ENCODE measurements around the gene FAM227A. TPM values are rescaled to one million over a fixed set of nuclear protein-coding genes. Genes with fewer than 3 reads are reported as not detected.

The FAM227A gene
- 0.11 and 0.60 TPM in 2 replicates for total RNA-seq

DNA sequence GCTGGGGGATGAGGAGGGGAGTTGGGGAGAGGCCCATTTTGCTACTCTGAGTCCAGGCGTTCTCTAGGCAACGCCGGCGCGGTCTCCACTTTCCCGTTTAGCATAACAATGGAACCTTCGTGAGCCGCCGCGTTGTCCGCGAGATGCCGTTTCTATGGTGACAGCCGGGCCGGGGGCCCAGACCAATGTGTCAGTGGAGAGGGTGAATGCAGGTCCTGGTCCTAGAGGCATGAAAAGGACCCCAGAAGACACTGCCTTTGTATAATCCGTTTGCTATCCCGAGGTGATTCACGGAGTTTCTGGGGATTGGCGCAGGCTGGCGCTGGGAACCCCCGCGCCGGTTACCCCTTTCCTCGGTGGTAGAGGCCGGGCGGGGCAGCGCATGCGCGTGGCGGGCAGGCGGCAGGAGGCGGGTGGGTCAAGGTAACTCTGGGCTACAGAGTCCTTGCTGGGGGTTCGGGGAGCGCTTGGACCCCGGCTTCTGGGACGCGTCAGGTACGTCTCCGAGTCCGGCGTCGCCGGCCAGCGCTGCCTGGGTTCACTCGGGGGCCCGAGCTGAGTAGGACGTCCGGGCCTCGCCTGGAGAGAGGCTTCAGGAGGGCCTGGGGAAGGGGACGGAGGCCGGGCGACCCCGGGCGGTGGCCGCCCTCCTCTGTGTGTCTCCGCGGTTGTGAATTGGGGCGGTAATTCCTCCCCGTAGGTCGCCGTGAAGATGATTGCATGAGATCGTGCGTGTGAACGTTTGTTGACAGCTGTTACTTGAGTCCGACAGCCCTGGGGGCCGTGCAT lies at the start of gene FAM227A, which contains the start of gene CBY1:
Gene FAM227A, minus strand, starts transcription at position 137 of the 789 bp plus-strand sequence. CDS start 6,224 bp downstream, outside the sequence.
Gene CBY1, plus strand, starts transcription at position 383 of the 789 bp plus-strand sequence. CDS start 11,417 bp downstream, outside the sequence.

DNA sequence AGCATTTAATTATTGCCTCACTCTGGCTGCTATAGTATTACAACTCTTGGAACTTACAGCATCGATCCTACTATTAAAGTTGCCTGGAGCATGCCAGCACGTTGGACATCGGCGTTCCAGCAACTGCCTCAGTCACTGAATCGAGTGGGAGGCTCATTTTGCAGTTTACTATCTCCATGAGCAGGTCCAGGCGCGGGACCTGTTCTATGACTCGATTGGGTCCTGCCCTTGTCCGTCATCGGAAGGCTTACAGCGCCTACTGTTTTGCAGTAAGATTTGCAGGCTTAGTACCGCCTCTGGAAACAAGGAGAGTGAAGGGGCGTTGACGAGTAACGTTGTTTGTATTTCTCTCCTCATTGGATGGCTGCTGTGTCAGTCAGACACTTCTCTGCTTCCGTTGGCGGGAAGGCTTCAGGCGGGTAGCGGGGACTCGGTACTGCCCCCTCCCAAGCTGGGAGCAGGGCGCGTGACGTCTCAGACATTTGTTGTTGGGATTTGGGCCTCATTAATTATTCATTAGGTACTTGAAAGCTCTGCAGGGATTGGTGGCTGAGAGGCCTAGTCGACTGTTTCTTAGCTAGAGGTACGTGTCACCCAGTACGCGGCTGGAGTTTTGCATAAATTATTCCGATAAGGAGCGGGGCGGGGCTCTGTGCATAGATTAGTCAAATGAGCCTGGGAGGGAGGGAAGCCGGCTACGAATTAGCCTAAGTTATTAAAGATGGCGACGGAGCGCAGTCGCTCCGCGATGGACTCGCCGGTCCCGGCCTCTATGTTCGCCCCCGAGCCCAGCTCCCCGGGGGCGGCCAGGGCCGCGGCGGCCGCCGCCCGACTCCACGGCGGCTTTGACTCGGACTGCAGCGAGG lies 49.3 kb upstream of the FAM227A start, which contains the start of gene GTPBP1:
Gene GTPBP1, plus strand, starts transcription at position 710 of the 866 bp plus-strand sequence. Its CDS starts 12 bp downstream, at position 722.

DNA sequence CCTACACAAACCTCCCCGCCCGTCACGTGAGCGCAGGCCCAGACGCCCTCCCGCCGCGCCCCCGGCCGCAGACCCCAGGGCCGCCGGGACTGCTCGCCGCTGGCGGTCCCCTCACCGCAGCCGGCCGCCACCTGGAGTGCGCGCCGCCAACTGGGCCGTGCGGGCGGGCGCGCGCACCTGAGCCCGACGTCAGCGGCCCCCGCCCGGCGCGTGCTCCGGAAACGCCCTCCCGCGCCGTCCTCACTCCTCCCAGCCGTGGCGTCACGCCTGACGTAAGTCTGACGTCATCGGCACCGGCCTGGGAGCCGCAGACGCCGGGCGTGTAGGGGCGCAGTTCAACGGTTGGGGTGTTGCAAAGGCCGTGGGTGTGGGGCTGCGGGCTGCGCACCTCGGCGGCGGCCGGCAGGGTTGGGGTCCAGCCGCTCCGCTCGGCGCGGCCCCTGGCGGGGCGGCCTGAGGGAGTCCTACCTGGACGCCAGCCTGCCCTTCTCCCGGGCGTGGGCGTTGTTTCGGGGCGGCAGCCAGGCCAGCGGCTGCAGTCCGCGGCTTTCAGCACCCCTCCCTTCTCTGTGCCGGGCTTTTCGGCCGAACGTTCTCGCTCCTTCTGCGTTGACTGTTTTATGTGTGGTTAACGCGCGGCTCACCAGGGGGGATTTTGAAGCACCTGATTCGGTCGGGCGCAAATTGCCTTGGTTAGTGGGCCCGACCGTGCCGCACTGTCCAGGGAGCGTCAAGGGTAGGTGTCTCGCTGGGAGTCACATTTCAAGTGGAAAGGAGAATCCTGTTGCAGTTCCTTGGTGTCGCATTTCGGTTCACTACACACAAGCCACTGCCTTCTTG lies 44.8 kb upstream of the FAM227A start, which contains the start of gene JOSD1:
Gene JOSD1, minus strand, starts transcription at position 155 of the 840 bp plus-strand sequence. CDS start 956 bp downstream, outside the sequence.

DNA sequence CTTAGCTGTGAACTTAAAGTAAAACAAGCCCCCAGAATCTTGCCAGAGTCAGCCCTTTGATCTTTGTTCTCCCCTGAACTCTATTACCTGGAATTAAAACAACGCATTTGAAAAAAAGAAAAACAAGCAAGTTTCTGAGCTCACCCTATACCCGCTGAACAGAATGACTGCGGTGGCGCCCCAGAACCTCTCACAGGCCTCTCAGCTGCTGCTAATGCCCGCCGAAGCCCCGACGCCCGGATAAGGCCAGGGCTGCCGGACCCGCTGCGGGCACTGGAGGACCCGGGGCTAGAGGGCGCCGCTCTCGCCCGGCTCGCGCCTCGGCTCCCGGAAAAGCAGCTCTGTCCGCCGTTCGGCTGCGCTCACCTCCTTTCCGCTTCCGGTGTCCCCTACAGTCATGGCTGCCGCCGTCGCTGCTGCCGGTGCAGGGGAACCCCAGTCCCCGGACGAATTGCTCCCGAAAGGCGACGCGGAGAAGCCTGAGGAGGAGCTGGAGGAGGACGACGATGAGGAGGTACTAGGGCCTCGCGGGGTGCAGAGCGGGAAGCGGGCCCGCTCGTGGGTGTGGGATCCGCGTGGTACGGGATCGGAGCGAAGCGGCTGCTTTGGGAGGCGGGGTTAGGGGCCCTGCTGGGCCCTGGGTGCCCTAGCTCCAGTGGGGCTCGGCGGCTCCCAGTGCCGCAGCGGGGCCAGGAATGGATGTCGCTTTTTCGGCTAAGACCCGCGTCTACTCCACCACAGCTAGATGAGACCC lies 25.6 kb upstream of the FAM227A start, which contains the start of gene TOMM22:
Gene TOMM22, plus strand, starts transcription at position 376 of the 754 bp plus-strand sequence. Its CDS starts 22 bp downstream, at position 398.

DNA sequence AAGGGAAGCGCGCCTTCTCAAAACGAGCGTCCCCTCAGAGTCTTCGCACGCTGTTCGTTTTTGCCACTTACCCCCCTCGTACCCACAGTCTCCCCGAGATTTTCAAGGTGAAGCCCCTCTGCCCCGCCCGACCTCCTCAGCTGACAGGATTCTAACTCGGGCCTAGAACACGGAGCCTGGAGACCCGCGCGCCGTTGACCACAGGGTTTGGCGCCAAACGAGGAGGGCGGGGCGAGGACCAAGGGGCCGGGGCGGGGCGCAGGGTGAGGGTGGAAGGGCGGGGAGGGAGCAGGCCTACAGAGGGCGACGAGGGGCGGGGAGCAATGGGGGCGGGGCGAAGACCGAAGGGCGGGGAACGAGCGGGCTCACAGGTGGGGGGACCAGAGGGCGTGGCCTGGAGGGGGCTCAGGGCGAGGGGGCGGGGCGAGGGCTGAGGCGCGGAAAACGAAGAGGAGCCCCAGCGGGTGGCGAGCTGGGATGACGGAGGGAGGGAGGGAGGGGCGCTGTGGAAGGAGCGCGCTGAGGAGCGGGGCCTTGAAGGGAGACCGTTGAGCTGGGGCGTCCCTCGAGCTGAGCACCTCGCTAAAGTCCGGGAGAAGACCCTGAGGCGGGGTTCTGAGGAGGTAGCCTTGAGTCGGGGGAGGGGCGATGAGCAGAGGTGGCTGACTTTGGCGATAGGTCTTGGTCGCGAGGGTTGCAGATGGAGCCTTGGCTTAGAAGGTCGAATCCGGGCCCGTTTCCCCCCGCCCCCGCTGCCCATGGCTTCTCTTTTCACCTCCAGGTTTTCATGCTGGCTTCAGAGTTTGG lies 86.0 kb downstream of the FAM227A start, which contains the start of gene DMC1:
Gene DMC1, minus strand, starts transcription at position 212 of the 807 bp plus-strand sequence. CDS start 1,927 bp downstream, outside the sequence.

Other genes with a start within 250 kb of the FAM227A start
- not detected in 2 replicates for gene KCNJ4, start 201.2 kb downstream of the FAM227A start, total RNA-seq
- 18.1 and 28.8 TPM in 2 replicates for gene KDELR3, start 188.3 kb downstream of the FAM227A start, total RNA-seq
- 291 and 453 TPM in 2 replicates for gene DDX17, start 150.1 kb downstream of the FAM227A start, total RNA-seq
- 0.76 and 1.1 TPM in 2 replicates for gene DMC1, start 86.2 kb downstream of the FAM227A start, total RNA-seq
- 17.2 and 17.8 TPM in 2 replicates for gene CBY1, start 246 bp upstream of the FAM227A start, total RNA-seq
- gene TOMM22, start 25.6 kb upstream of the FAM227A start, total RNA-seq: 73.8 and 78.2 TPM in 2 replicates
- gene JOSD1, start 44.6 kb upstream of the FAM227A start, total RNA-seq: 76.0 and 84.6 TPM in 2 replicates
- gene GTPBP1, start 49.6 kb upstream of the FAM227A start, total RNA-seq: 19.2 and 19.9 TPM in 2 replicates
- gene SUN2, start 99.6 kb upstream of the FAM227A start, total RNA-seq: 106 and 114 TPM in 2 replicates
- gene DNAL4, start 137.8 kb upstream of the FAM227A start, total RNA-seq: 14.7 and 17.0 TPM in 2 replicates
- gene NPTXR, start 187.6 kb upstream of the FAM227A start, total RNA-seq: 0.09 and 0.11 TPM in 2 replicates
- gene CBX6, start 215.8 kb upstream of the FAM227A start, total RNA-seq: 12.0 and 15.4 TPM in 2 replicates

All from dermis lymphatic vessel endothelial cell (primary cell).